H9 (cell line): Measurements from ENCODE around the gene WDR70. TPM values are rescaled to one million over a fixed set of nuclear protein-coding genes. Genes with fewer than 3 reads are reported as not detected.
A peak's percentile ranks its signal among the peaks of the same experiment; 100 is the strongest.

Experiments used
- DNase-seq: peaks from one replicate; pipeline ENCODE4 v3.0.0-alpha.2; 2017
- H2AFZ ChIP-seq: one replicate; pipeline ENCODE4 v1.6.1; 2013; ENCODE audit warnings: mild to moderate bottlenecking, low read length, control low read depth, moderate library complexity
- H2AK5ac ChIP-seq: 2 replicates; pipeline ENCODE4 v1.6.1; 2013; ENCODE audit warnings: low read length, control low read depth, mixed read lengths; ENCODE audit not compliant: insufficient read length
- H2BK120ac ChIP-seq: one replicate; pipeline ENCODE4 v1.6.1; 2013; ENCODE audit warnings: low read depth, mild to moderate bottlenecking, low read length, control low read depth, inconsistent platforms; ENCODE audit not compliant: poor library complexity, severe bottlenecking
- H2BK12ac ChIP-seq: 2 replicates; pipeline ENCODE4 v1.6.1; 2013; ENCODE audit warnings: low read length, control low read depth, mixed read lengths, low read depth; ENCODE audit not compliant: insufficient read length
- H2BK15ac ChIP-seq: 2 replicates; pipeline ENCODE4 v1.6.1; 2013; ENCODE audit warnings: low read depth, low read length, control low read depth
- H2BK20ac ChIP-seq: one replicate; pipeline ENCODE4 v1.6.1; 2013; ENCODE audit warnings: low read depth, mild to moderate bottlenecking, low read length, control low read depth, inconsistent platforms; ENCODE audit not compliant: poor library complexity, severe bottlenecking
- H2BK5ac ChIP-seq: 2 replicates; pipeline ENCODE4 v1.6.1; 2013; ENCODE audit warnings: low read length, control low read depth, mixed read lengths; ENCODE audit not compliant: insufficient read length
- H3K14ac ChIP-seq: 2 replicates; pipeline ENCODE4 v1.6.1; 2013; ENCODE audit warnings: low read length, control low read depth; ENCODE audit not compliant: insufficient read depth
- H3K18ac ChIP-seq: 2 replicates; pipeline ENCODE4 v1.6.1; 2013; ENCODE audit warnings: low read depth, mild to moderate bottlenecking, mixed read lengths, low read length, control low read depth; ENCODE audit not compliant: insufficient read length
- H3K23ac ChIP-seq: 2 replicates; pipeline ENCODE4 v1.6.1; 2013; ENCODE audit warnings: low read length, control low read depth, mixed read lengths, low read depth; ENCODE audit not compliant: insufficient read length
- H3K23me2 ChIP-seq: 2 replicates; pipeline ENCODE4 v1.6.1; 2013; ENCODE audit warnings: low read depth, mild to moderate bottlenecking, mixed read lengths, low read length, control low read depth; ENCODE audit not compliant: insufficient read length, poor library complexity, severe bottlenecking
- H3K27ac ChIP-seq: 2 replicates; pipeline ENCODE4 v1.5.1; 2013; ENCODE audit warnings: low read length, control low read depth, mixed read lengths, low read depth; ENCODE audit not compliant: insufficient read length
- H3K27me3 ChIP-seq: 2 replicates; pipeline ENCODE4 v1.6.1; 2013; ENCODE audit warnings: low read length, control low read depth, inconsistent platforms; ENCODE audit not compliant: insufficient read depth
- H3K4ac ChIP-seq: 2 replicates; pipeline ENCODE4 v1.6.1; 2013; ENCODE audit warnings: low read depth, mild to moderate bottlenecking, control low read depth, inconsistent platforms, low read length, moderate library complexity
- H3K4me1 ChIP-seq: 2 replicates; pipeline ENCODE4 v1.6.1; 2013; ENCODE audit warnings: low read length, control low read depth, inconsistent platforms; ENCODE audit not compliant: insufficient read depth
- H3K4me2 ChIP-seq: 2 replicates; pipeline ENCODE4 v1.6.1; 2013; ENCODE audit warnings: low read length, control low read depth, mixed read lengths; ENCODE audit not compliant: insufficient read length, insufficient read depth
- H3K56ac ChIP-seq: 2 replicates; pipeline ENCODE4 v1.6.1; 2013; ENCODE audit warnings: low read depth, mild to moderate bottlenecking, mixed read lengths, low read length, control low read depth; ENCODE audit not compliant: insufficient read length
- H3K79me1 ChIP-seq: 2 replicates; pipeline ENCODE4 v1.6.1; 2013; ENCODE audit warnings: low read depth, mild to moderate bottlenecking, moderate library complexity, low read length, control low read depth, inconsistent platforms; ENCODE audit not compliant: insufficient read depth, poor library complexity, severe bottlenecking
- H3K79me2 ChIP-seq: 2 replicates; pipeline ENCODE4 v1.6.1; 2013; ENCODE audit warnings: low read length, control low read depth, inconsistent platforms; ENCODE audit not compliant: insufficient read depth
- H3K9ac ChIP-seq: 2 replicates; pipeline ENCODE4 v1.6.1; 2013; ENCODE audit warnings: low read length, control low read depth, mixed read lengths; ENCODE audit not compliant: insufficient read length; ENCODE audit errors: extremely low read depth
- H3K9me3 ChIP-seq: one replicate; pipeline ENCODE4 v1.6.1; 2013; ENCODE audit warnings: low read depth, low read length, inconsistent platforms; ENCODE audit not compliant: control insufficient read depth
- H3T11ph ChIP-seq: one replicate; pipeline ENCODE4 v1.6.1; 2013; ENCODE audit warnings: mild to moderate bottlenecking, low read length, control low read depth, inconsistent platforms
- H4K20me1 ChIP-seq: one replicate; pipeline ENCODE4 v1.6.1; 2013; ENCODE audit not compliant: control insufficient read depth, insufficient read length, insufficient read depth
- H4K5ac ChIP-seq: 2 replicates; pipeline ENCODE4 v1.6.1; 2013; ENCODE audit warnings: low read depth, mild to moderate bottlenecking, mixed read lengths, low read length, control low read depth; ENCODE audit not compliant: insufficient read length
- H4K8ac ChIP-seq: replicated peaks from 2 replicates; pipeline ENCODE4 v1.6.1; 2013; ENCODE audit warnings: low read length, control low read depth, mixed read lengths, low read depth; ENCODE audit not compliant: insufficient read length
- H4K91ac ChIP-seq: 2 replicates; pipeline ENCODE4 v1.6.1; 2013; ENCODE audit warnings: low read depth, mild to moderate bottlenecking, moderate library complexity, mixed read lengths, low read length, control low read depth; ENCODE audit not compliant: insufficient read length
- H3K27ac Mint-ChIP-seq, 3 experiments: 2 replicates in 2 of 3; 3 replicates in 1 of 3; pipeline ENCODE4 v1.8.0; 2020 to 2021; ENCODE audit warnings: mixed read lengths in 3 of 3, mild to moderate bottlenecking in 1 of 3, moderate library complexity in 1 of 3
- H3K27me3 Mint-ChIP-seq: 2 replicates; pipeline ENCODE4 v1.8.0; 2021; ENCODE audit warnings: low read depth, mild to moderate bottlenecking, moderate library complexity, mixed read lengths
- H3K36me3 Mint-ChIP-seq, 3 experiments: 2 replicates in 2 of 3; 3 replicates in 1 of 3; pipeline ENCODE4 v1.8.0; 2020 to 2021; ENCODE audit warnings: low read depth in 3 of 3, mixed read lengths in 3 of 3; ENCODE audit not compliant: insufficient read depth in 1 of 3
- H3K4me1 Mint-ChIP-seq, 2 experiments: 2 replicates each; pipeline ENCODE4 v1.8.0; 2020; ENCODE audit warnings: mixed read lengths in 2 of 2
- H3K4me3 Mint-ChIP-seq, 2 experiments: 2 replicates in 1 of 2; 3 replicates in 1 of 2; pipeline ENCODE4 v1.8.0; 2020 to 2021; ENCODE audit warnings: mild to moderate bottlenecking in 2 of 2, mixed read lengths in 2 of 2, moderate library complexity in 1 of 2
- H3K9me3 Mint-ChIP-seq, 2 experiments: 2 replicates in 1 of 2; 3 replicates in 1 of 2; pipeline ENCODE4 v1.8.0; 2020; ENCODE audit warnings: mild to moderate bottlenecking in 2 of 2, mixed read lengths in 2 of 2, moderate library complexity in 1 of 2
- CTCF ChIP-seq: fragments of 200-600 bp; sonication (generic); conservative IDR thresholded peaks from 3 replicates; pipeline ENCODE4 v1.8.0; 2021; ENCODE audit warnings: antibody characterized with exemption, mild to moderate bottlenecking
- WGBS: extraction: QIAGEN DNeasy Blood & Tissue Kit; methylation state at CpG from one replicate; pipeline ENCODE4 v1.1.7; 2013; ENCODE audit warnings: missing lambda C conversion rate, low lambda C conversion rate, mixed read lengths; ENCODE audit not compliant: insufficient read length; ENCODE audit errors: extremely low coverage; 5-methylcytosine and 5-hydroxymethylcytosine counted together
- total RNA-seq: library from RNA; stranded (reverse); gene quantifications from 2 replicates; pipeline ENCODE4 v1.2.1, GENCODE V29; 2021

WDR70 gene
- total RNA-seq, 1 experiment from 2014 or later: 38.1 TPM

GRCh38 chr5:37721447-37721871 is 342.3 kb downstream of the WDR70 start:
- Histone ChIP-seq H4K91ac (no peak overlapping the region), H3K27ac (no peak overlapping the region), H3K18ac (no peak overlapping the region), H4K5ac (no peak overlapping the region), H3K79me1 (no peaks in the 10 kb centered on the region), H3K4me2 (no peak overlapping the region), H2AFZ (no peak overlapping the region), H3K4me1 (peaks cover 5% of the 10 kb centered on the region), H3K79me2 (no peaks in the 10 kb centered on the region), H3K4ac (no peak overlapping the region), H2AK5ac (no peak overlapping the region), H2BK120ac (no peak overlapping the region), H3K9me3 (no peaks in the 10 kb centered on the region), H3K56ac (no peak overlapping the region), H3T11ph (no peak overlapping the region), H3K23me2 (no peaks in the 10 kb centered on the region), H3K27me3 (no peaks in the 10 kb centered on the region), H2BK15ac (no peak overlapping the region), H3K9ac (no peak overlapping the region), H3K14ac (no peak overlapping the region), H3K23ac (no peak overlapping the region), H2BK5ac (no peak overlapping the region), H4K8ac (no peak overlapping the region), H2BK20ac (no peak overlapping the region), H4K20me1 (no peaks in the 10 kb centered on the region), H2BK12ac (no peak overlapping the region)
- no CpG with 5 or more reads among the region's 5 CpGs for WGBS
- Mint-ChIP-seq H3K4me3 (no peak overlapping the region), H3K27ac (peak overlapping the region; percentile 16 to 57 (median 37); a peak in 2 of 7 replicates), H3K9me3 (no peaks in the 10 kb centered on the region), H3K36me3 (no peaks in the 10 kb centered on the region), H3K27me3 (no peaks in the 10 kb centered on the region), H3K4me1 (peaks cover 14 to 15% of the 10 kb centered on the region in 2 experiments)
- DNase-seq: no peak
- no peak for TF ChIP-seq CTCF
